B cell (primary cell): Measurements from ENCODE around the gene STC2. TPM values are rescaled to one million over a fixed set of nuclear protein-coding genes. Genes with fewer than 3 reads are reported as not detected.

Experiments
- ATAC-seq: fragments of 200-7000 bp; cut with Tn5 transposase; one replicate; pipeline ENCODE4 v1.10.0; 2021; ENCODE audit warnings: low read depth, mild to moderate bottlenecking, moderate number of reproducible peaks, moderate library complexity
- CTCF ChIA-PET: fragments of 350-600 bp; sonication (Branson Sonifier 250); formaldehyde crosslinking; loops from one replicate; lab custom pipeline; 2021; ENCODE audit warnings: antibody characterized with exemption, inconsistent platforms; lab: Charles Lee
- POLR2A ChIA-PET: fragments of 350-600 bp; sonication (Branson Sonifier 250); formaldehyde crosslinking; loops from one replicate; lab custom pipeline; 2021; ENCODE audit warnings: antibody characterized with exemption; lab: Charles Lee
- DNase-seq: peaks from one replicate; pipeline ENCODE4 v3.0.0; 2013
- H2AFZ ChIP-seq: 2 replicates; pipeline ENCODE4 v1.6.1; 2012; ENCODE audit warnings: mild to moderate bottlenecking, low read depth, low read length; ENCODE audit not compliant: insufficient read depth, poor library complexity, severe bottlenecking
- H3K27ac ChIP-seq, 2 donors: 1 replicate in 1 of 2; 2 replicates in 1 of 2; pipeline ENCODE4 v1.5.1; 2012 to 2013; ENCODE audit warnings: low read length in 2 of 2, mild to moderate bottlenecking in 2 of 2, moderate library complexity in 1 of 2
- H3K27me3 ChIP-seq, 4 experiments: fragments of 200-600 bp in 1 of 4; sonication (generic) in 1 of 4; replicated peaks in 1 of 4; 1 replicate in 2 of 4; 2 replicates in 2 of 4; pipeline versions ENCODE4 v1.6.1 to v1.7.0; 2013 to 2016; ENCODE audit warnings: low read length in 3 of 4, mild to moderate bottlenecking in 2 of 4, mixed read lengths in 1 of 4, moderate library complexity in 1 of 4; ENCODE audit not compliant: insufficient read depth in 4 of 4, control insufficient read depth in 3 of 4; ENCODE audit errors: control extremely low read depth in 1 of 4
- H3K36me3 ChIP-seq, 2 experiments: replicated peaks in 1 of 2; 1 replicate in 1 of 2; 2 replicates in 1 of 2; pipeline versions ENCODE4 v1.6.1 to v1.7.1; 2013; ENCODE audit warnings: low read length in 1 of 2; ENCODE audit not compliant: insufficient read depth in 2 of 2, control insufficient read depth in 1 of 2; ENCODE audit errors: control extremely low read depth in 1 of 2, extremely low read depth in 1 of 2
- H3K4me1 ChIP-seq, 2 donors: fragments of 200-600 bp in 1 of 2; sonication (generic) in 1 of 2; 1 replicate in 1 of 2; 2 replicates in 1 of 2; pipeline versions ENCODE4 v1.5.1 to v1.6.1; 2013 to 2017; ENCODE audit warnings: low read length in 2 of 2; ENCODE audit not compliant: control insufficient read depth in 2 of 2, insufficient read depth in 2 of 2
- H3K4me2 ChIP-seq: replicated peaks from 2 replicates; pipeline ENCODE3; 2012; ENCODE audit warnings: mild to moderate bottlenecking, low read depth, low read length; ENCODE audit not compliant: poor library complexity, severe bottlenecking
- H3K4me3 ChIP-seq, 5 experiments: fragments of 200-600 bp in 1 of 5; sonication (generic) in 1 of 5; 1 replicate in 3 of 5; 2 replicates in 2 of 5; pipeline versions ENCODE4 v1.5.1 to v1.7.0; 2011 to 2016; ENCODE audit warnings: low read length in 4 of 5, mild to moderate bottlenecking in 4 of 5, low read depth in 2 of 5, control low read depth in 1 of 5, moderate library complexity in 1 of 5; ENCODE audit not compliant: insufficient read depth in 1 of 5; ENCODE audit errors: control extremely low read depth in 1 of 5, extremely low read depth in 1 of 5
- H3K79me2 ChIP-seq: fragments of 200-600 bp; sonication (generic); one replicate; pipeline ENCODE4 v1.6.0; 2016; ENCODE audit warnings: low read length; ENCODE audit not compliant: control insufficient read depth, insufficient read depth
- H3K9ac ChIP-seq: fragments of 200-600 bp; sonication (generic); 2 replicates; pipeline ENCODE4 v1.6.1; 2017; ENCODE audit warnings: mild to moderate bottlenecking, low read length, moderate library complexity
- H3K9me3 ChIP-seq, 3 donors: one replicate each; pipeline versions ENCODE4 v1.6.1 to v1.7.1; 2013; ENCODE audit warnings: low read length in 2 of 3; ENCODE audit not compliant: control insufficient read depth in 2 of 3, insufficient read depth in 1 of 3; ENCODE audit errors: control extremely low read depth in 1 of 3
- H4K20me1 ChIP-seq: 2 replicates; pipeline ENCODE4 v1.6.0; 2012; ENCODE audit warnings: mild to moderate bottlenecking, low read length; ENCODE audit not compliant: insufficient read depth, control insufficient read depth, poor library complexity, severe bottlenecking
- H3K27ac Mint-ChIP-seq: one replicate; pipeline ENCODE4 v1.8.0; 2021; ENCODE audit warnings: mixed read lengths
- H3K27me3 Mint-ChIP-seq: one replicate; pipeline ENCODE4 v1.8.0; 2021; ENCODE audit warnings: mixed read lengths
- H3K4me1 Mint-ChIP-seq: one replicate; pipeline ENCODE4 v1.8.0; 2021; ENCODE audit warnings: mixed read lengths
- H3K4me3 Mint-ChIP-seq: one replicate; pipeline ENCODE4 v1.8.0; 2021; ENCODE audit warnings: mixed read lengths
- H3K9me3 Mint-ChIP-seq: one replicate; pipeline ENCODE4 v1.8.0; 2022; ENCODE audit warnings: mixed read lengths; ENCODE audit not compliant: insufficient read depth
- EZH2 ChIP-seq: IDR thresholded peaks from 2 replicates; pipeline ENCODE4 v1.6.1; 2012; ENCODE audit warnings: borderline replicate concordance, low read depth, mild to moderate bottlenecking, moderate library complexity, low read length; ENCODE audit not compliant: insufficient read depth, poor library complexity, severe bottlenecking
- WGBS: methylation state at CpG from one replicate; pipeline ENCODE4 v1.1.5; 2013; ENCODE audit warnings: missing lambda C conversion rate; ENCODE audit not compliant: insufficient coverage; 5-methylcytosine and 5-hydroxymethylcytosine counted together
- intact Hi-C: fragments of 100-400 bp; cut with micrococcal nuclease; formaldehyde crosslinking; loops from one replicate; pipeline ENCODE4 v1.10.0; 2022
- polyA plus RNA-seq: library from polyadenylated mRNA; depleted of rRNA; stranded (reverse); fragments of >200 nt; gene quantifications from 2 replicates; pipeline ENCODE4 v1.2.3, GENCODE V29; 2012
- total RNA-seq, 2 donors: library from RNA; stranded (reverse); fragments of 120-200 nt in 1 of 2; gene quantifications; 1 replicate in 1 of 2; 2 replicates in 1 of 2; pipeline versions ENCODE4 v1.2.3 to v1.2.4, GENCODE V29; 2013 to 2022
- TF ChIP-seq, protein P1 (sequence below): fragments of 200-600 bp; IDR thresholded peaks from one replicate; pipeline ENCODE4 v1.8.0; 2022; ENCODE audit warnings: antibody characterized with exemption, mild to moderate bottlenecking

The STC2 gene
- total and polyA plus RNA-seq, 2 donors (not counting 1 experiment from before 2014, with no cell fraction given) = not detected

DNA sequence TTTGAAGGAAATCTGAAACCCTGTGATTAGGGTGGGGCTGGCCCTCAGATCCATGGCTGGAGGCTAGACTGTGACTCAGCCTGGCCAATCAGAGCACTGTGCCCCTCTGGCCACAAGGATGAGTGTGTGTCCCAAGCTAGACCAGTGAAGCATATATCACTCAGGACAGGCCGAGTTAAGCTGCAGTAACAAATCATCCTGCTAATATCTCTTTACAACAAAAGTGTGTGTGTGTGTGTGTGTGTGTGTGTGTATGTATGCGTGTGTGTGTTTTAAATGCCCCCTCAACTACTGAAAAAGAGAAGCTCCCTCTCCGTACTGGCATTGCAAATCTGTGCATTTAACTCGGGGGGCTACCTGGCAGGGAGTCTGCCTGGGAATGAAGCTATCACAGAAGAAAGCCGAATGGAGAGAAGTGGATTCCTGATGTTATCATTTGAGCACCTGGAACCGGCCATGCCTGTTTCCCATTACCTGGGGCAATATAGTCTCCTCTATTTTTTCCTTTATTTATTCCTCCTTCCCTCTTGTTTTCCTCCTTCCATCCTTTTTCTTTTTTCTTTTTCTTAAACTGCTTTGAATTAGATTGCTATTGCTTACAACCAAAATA is 25.6 kb downstream of the STC2 start:
- no peak overlapping the region for H2AFZ ChIP-seq

More for the DNA sequence above, 25.6 kb downstream of the STC2 start:
- Mint-ChIP-seq H3K27me3 (peaks cover 26% of the 10 kb centered on the region), H3K4me1 (no peaks in the 10 kb centered on the region), H3K27ac (no peak overlapping the region), H3K4me3 (no peak overlapping the region), H3K9me3 (peaks cover 1% of the 10 kb centered on the region)
- Histone ChIP-seq H3K27me3 (no peaks in the 10 kb centered on the region), H3K79me2 (no peaks in the 10 kb centered on the region), H3K4me1 (no peaks in the 10 kb centered on the region), H3K4me2 (no peak overlapping the region), H3K9ac (no peak overlapping the region), H3K4me3 (no peak overlapping the region), H3K27ac (no peak overlapping the region), H3K36me3 (no peaks in the 10 kb centered on the region), H3K9me3 (peaks cover 0 to 5% (median under 1%) of the 10 kb centered on the region in 3 donors), H4K20me1 (no peaks in the 10 kb centered on the region)
- 39% methylated on average over 3 of the region's 6 CpGs for WGBS
- ChIA-PET POLR2A (no interaction called here), CTCF (no interaction called here)
- ATAC-seq (no peak), DNase-seq (no peak)
- intact Hi-C loops = no loop called here
- no peak for TF ChIP-seq EZH2
- TF ChIP-seq, protein P1, sequence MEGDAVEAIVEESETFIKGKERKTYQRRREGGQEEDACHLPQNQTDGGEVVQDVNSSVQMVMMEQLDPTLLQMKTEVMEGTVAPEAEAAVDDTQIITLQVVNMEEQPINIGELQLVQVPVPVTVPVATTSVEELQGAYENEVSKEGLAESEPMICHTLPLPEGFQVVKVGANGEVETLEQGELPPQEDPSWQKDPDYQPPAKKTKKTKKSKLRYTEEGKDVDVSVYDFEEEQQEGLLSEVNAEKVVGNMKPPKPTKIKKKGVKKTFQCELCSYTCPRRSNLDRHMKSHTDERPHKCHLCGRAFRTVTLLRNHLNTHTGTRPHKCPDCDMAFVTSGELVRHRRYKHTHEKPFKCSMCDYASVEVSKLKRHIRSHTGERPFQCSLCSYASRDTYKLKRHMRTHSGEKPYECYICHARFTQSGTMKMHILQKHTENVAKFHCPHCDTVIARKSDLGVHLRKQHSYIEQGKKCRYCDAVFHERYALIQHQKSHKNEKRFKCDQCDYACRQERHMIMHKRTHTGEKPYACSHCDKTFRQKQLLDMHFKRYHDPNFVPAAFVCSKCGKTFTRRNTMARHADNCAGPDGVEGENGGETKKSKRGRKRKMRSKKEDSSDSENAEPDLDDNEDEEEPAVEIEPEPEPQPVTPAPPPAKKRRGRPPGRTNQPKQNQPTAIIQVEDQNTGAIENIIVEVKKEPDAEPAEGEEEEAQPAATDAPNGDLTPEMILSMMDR = no peak
